Endothelial cell (in vitro differentiated cells): ENCODE measurements around the gene SETD2. TPM values are rescaled to one million over a fixed set of nuclear protein-coding genes. Genes with fewer than 3 reads are reported as not detected.

ENCODE experiments used
- DNase-seq: peaks from one replicate; pipeline ENCODE4 v3.0.0; 2021; ENCODE audit warnings: low spot score
- H3K27ac Mint-ChIP-seq: one replicate; pipeline ENCODE4 v1.8.0; 2021; ENCODE audit warnings: mixed read lengths, inconsistent platforms; ENCODE audit not compliant: unreplicated experiment
- H3K27me3 Mint-ChIP-seq: one replicate; pipeline ENCODE4 v1.8.0; 2021; ENCODE audit warnings: mild to moderate bottlenecking, moderate library complexity, mixed read lengths, inconsistent platforms; ENCODE audit not compliant: unreplicated experiment
- H3K36me3 Mint-ChIP-seq: one replicate; pipeline ENCODE4 v1.8.0; 2021; ENCODE audit warnings: mild to moderate bottlenecking, low read depth, mixed read lengths, inconsistent platforms; ENCODE audit not compliant: unreplicated experiment
- H3K4me1 Mint-ChIP-seq: one replicate; pipeline ENCODE4 v1.8.0; 2021; ENCODE audit warnings: mild to moderate bottlenecking, mixed read lengths, inconsistent platforms; ENCODE audit not compliant: unreplicated experiment
- H3K4me3 Mint-ChIP-seq: one replicate; pipeline ENCODE4 v1.8.0; 2021; ENCODE audit warnings: mild to moderate bottlenecking, mixed read lengths, inconsistent platforms; ENCODE audit not compliant: unreplicated experiment
- H3K9me3 Mint-ChIP-seq: one replicate; pipeline ENCODE4 v1.8.0; 2021; ENCODE audit warnings: mixed read lengths, inconsistent platforms; ENCODE audit not compliant: unreplicated experiment
- total RNA-seq: library from RNA; stranded (reverse); fragmentation: NEBNext Ultra II Directional; extraction: Animal tissue kit (Norgen Biotek cat#: 25700); gene quantifications from one replicate; pipeline ENCODE4 v1.2.1, GENCODE V29; 2021; ENCODE audit not compliant: unreplicated experiment
- TF ChIP-seq, protein P1 (sequence below): fragments of 200-600 bp; sonication (generic); IDR thresholded peaks from one replicate; pipeline ENCODE4 v1.5.0; 2021; ENCODE audit warnings: antibody characterized with exemption; ENCODE audit not compliant: unreplicated experiment

Gene SETD2
- total RNA-seq, 1 donor from 2014 or later, result 51.4 TPM

GRCh38 chr3:46984591-46985459 lies 179.1 kb downstream of the SETD2 start:
- TF ChIP-seq, protein P1, sequence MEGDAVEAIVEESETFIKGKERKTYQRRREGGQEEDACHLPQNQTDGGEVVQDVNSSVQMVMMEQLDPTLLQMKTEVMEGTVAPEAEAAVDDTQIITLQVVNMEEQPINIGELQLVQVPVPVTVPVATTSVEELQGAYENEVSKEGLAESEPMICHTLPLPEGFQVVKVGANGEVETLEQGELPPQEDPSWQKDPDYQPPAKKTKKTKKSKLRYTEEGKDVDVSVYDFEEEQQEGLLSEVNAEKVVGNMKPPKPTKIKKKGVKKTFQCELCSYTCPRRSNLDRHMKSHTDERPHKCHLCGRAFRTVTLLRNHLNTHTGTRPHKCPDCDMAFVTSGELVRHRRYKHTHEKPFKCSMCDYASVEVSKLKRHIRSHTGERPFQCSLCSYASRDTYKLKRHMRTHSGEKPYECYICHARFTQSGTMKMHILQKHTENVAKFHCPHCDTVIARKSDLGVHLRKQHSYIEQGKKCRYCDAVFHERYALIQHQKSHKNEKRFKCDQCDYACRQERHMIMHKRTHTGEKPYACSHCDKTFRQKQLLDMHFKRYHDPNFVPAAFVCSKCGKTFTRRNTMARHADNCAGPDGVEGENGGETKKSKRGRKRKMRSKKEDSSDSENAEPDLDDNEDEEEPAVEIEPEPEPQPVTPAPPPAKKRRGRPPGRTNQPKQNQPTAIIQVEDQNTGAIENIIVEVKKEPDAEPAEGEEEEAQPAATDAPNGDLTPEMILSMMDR, result no peak
- DNase-seq, result no peak
- H3K27me3 Mint-ChIP-seq, result peaks cover 10% of the 10 kb centered on the region
- no peak overlapping the region for H3K4me3 Mint-ChIP-seq
- peaks cover 53% of the 10 kb centered on the region for H3K4me1 Mint-ChIP-seq
- peaks cover 2% of the 10 kb centered on the region for H3K36me3 Mint-ChIP-seq
- no peak overlapping the region for H3K27ac Mint-ChIP-seq
- H3K9me3 Mint-ChIP-seq, result no peaks in the 10 kb centered on the region

- Mint-ChIP-seq H3K4me3 (peak overlapping the region; percentile 60), H3K9me3 (no peaks in the 10 kb centered on the region), H3K27me3 (peaks cover 18% of the 10 kb centered on the region), H3K36me3 (no peaks in the 10 kb centered on the region), H3K27ac (peak overlapping the region; percentile 62), H3K4me1 (peaks cover 47% of the 10 kb centered on the region)
- DNase-seq, result no peak
- TF ChIP-seq, protein P1, result no peak
These were observed 181.4 kb downstream of the SETD2 start for GRCh38 chr3:46982546-46982945.

DNA sequence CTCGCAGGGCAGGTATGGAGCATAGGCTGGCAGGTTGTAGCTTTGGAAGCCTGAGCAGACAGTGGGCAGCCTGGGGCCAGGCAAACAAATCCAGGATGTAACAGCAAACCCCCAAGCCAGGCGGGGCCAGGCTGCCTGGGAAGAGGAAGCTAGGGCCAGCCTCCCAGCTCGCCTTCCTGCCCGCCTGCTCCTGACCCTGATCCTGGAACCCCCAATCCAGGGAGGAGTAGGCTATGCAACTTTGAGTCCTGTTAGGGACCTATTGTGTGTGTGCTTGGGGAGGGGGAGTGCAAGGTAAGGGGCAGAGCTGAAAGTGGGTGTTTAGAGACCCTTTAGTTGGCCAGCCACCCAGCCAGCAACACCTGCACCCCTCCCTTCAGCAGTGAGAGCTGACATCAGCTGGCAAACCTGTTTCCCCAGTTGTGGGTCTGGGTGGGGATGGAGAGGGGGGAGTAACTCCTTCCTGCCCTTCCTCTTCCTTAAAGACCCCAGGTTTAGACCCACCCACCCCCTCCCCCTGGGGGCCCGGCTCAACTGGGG lies 181.9 kb downstream of the SETD2 start:
- no peaks in the 10 kb centered on the region for H3K36me3 Mint-ChIP-seq
- peak; percentile 64 for DNase-seq
- H3K9me3 Mint-ChIP-seq, result no peaks in the 10 kb centered on the region
- peak overlapping the region; percentile 86 for H3K27ac Mint-ChIP-seq
- peak overlapping the region; percentile 74 for H3K4me3 Mint-ChIP-seq
- peaks cover 43% of the 10 kb centered on the region for H3K4me1 Mint-ChIP-seq
- peaks cover 20% of the 10 kb centered on the region for H3K27me3 Mint-ChIP-seq
- TF ChIP-seq, protein P1, result no peak

DNA sequence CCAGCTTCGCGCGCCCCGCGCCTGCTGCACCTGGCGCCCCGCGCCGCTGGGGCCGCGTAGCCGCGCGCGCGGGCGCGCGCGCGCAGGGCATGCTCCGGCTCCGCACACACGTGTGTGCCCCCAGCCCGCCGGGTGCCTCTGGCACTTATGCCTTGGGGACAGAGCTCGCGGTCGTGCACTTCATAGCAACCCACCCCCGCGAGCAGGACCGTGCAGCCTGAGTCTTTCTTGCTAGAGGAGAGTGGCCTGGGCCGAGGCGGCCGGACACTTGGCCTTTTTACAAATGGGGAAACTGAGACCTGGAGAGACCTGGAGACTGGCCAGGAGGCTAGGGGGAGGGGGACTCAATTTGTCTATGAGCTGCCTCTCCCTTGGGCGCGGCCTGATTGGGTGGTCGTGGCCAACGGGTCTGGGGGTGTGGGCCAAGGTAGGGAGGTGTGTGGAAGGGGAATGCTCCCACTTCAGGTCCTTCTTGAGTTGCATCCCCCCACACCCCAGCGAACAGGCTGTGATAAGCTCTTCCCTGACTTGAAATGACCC lies 183.9 kb downstream of the SETD2 start:
- Mint-ChIP-seq H3K27me3 (peaks cover 23% of the 10 kb centered on the region), H3K27ac (no peak overlapping the region), H3K9me3 (no peaks in the 10 kb centered on the region), H3K4me1 (peaks cover 40% of the 10 kb centered on the region), H3K36me3 (no peaks in the 10 kb centered on the region), H3K4me3 (peak overlapping the region; percentile 91)
- no peak for DNase-seq
- TF ChIP-seq, protein P1, result no peak
